Measurements from ENCODE around the gene KDM4E.

KDM4E gene

DNA sequence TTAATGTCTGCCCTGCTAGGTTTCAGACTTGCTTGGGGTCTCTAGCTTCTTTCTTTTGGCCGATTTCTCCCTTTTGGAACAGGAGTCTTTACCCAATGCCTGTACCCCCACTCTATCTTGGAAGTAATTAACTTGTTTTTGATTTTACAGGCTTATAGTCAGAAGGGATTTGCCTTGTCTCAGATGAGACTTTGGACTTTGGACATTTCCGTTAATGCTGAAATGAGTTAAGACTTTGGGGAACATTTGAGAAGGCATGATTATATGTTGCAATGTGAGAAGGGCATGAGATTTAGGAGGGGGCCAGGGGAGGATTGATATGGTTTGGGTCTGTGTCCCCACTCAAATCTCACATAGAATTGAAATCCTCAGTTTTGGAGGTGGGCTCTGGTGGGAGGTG is 29.3 kb downstream of the KDM4E start:
- no peak for DNase-seq

DNA sequence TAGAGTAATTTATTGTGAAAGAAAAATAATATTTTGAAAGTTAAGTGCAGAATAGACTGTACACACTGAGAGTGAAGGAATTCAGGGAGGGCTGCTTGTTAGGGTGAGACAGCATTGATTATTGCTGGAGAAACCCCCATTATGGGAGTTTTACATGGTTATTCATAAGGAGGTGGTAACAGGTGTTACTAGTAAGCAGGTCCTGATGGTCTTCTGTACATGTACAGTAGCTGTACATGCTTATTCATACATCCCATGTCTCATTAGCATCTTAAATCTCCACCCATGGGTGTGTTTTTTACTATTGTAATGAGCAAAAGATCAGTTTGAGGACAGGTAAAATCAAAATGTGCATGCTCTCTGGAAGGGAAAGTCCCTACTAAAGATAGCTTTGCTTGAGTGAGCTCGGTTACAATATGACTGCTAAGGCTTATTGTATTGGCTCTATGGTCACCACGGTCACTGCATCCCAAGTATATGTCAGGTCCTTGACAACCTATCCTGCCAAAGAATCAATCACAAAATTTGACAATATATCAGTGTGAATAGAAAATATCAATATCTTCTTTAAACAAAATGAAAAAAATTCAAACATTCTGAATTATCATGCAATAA is 30.3 kb downstream of the KDM4E start:
- DNase-seq, result no peak

DNA sequence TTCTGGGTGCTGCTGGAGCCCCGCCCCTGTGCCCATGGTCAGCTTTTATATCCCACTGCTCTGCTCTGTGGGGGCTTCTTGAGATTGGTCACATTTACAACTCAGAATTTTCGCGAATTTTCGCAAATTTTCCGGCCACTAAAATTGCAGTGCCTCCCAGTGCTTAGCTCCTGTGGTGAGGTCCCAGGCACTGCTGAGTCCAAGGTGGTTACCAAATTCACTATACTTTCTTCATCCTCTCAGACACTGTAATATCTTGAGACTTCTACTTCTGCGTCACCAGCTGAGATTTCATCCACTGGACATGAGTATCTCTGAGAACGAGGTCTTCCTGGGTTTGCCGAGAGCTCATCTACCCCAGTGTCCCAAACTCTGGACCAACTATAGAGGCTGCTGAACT is 32.9 kb downstream of the KDM4E start:
- no peak for DNase-seq

DNA sequence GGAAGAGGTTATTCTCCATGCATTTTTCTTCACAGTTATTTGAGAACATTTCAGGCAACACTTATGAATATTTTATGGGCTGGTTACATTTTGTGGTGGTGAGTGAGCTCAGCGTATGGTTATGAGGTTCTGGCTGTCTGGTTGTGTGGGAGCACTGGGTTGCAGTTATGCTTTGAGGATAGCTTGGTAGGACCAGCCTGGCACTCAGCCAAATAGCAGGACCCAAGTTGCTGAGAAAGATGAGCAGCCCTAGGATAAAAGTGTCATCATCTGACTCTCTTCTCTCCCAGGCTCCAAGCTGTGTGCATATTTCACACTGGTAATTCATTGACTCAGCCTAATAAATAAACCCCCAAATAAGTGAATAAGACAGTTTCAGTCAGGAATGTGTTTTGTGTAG is 33.6 kb downstream of the KDM4E start:
- no peak for DNase-seq

DNA sequence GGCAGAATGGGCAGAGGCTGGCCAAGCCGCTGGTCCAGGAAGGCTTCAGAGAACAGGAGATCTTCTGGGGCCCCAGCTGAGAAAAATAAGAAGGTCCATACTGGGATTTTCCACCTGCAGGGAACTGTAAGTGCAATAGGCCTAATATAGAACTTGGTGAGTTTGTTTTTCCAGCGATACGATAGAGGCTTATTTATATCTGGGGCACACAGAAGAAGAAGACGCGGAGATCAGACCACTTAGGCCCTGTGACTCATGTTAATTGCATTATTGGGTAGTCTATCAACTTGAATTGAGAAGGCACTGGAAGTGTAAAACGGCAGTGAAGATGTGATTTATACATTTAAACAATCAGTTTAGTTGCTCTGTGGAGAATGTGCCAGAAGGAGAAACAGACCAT is 34.0 kb downstream of the KDM4E start:
- DNase-seq, result no peak

DNA sequence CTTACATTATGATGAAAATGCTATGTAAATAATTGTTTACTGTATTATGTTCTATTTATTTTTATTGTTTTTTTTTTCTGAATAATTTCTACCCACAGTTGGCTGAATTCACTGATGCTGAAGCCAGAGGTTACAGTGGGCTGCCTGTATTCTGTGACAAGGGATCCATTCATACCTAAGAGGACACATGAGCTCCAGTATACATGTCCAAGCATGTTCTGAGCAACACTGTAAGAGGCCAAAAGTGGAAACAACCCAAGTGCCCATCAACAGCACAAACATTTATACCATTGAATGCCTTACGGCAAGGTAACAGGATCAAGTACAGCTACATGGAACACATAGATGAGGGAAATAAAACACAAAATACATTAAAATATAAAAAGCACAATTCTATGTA is 40.3 kb downstream of the KDM4E start:
- peak; percentile 90 for DNase-seq

DNA sequence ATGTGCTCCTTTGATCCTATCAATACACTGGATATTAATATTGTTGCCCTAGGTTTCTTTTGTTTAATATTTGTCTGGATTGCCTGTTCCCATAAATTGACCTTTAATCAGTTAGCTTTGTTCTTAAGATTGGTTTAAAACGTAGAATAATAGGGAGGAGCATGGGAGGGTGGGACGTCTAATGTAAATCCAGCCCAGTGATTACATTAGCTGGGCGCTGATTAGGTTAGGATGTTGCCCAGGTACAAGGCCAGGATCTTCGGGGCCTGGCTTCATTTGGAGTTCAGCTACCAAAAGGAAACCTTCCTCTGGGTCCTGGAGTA is 41.6 kb downstream of the KDM4E start, which contains the start of gene SRSF8:
Gene SRSF8 (plus strand): TSS at position 204 of the 323 bp plus-strand sequence. CDS start 308 bp downstream, outside the sequence.
- peak; percentile 77 for DNase-seq

DNA sequence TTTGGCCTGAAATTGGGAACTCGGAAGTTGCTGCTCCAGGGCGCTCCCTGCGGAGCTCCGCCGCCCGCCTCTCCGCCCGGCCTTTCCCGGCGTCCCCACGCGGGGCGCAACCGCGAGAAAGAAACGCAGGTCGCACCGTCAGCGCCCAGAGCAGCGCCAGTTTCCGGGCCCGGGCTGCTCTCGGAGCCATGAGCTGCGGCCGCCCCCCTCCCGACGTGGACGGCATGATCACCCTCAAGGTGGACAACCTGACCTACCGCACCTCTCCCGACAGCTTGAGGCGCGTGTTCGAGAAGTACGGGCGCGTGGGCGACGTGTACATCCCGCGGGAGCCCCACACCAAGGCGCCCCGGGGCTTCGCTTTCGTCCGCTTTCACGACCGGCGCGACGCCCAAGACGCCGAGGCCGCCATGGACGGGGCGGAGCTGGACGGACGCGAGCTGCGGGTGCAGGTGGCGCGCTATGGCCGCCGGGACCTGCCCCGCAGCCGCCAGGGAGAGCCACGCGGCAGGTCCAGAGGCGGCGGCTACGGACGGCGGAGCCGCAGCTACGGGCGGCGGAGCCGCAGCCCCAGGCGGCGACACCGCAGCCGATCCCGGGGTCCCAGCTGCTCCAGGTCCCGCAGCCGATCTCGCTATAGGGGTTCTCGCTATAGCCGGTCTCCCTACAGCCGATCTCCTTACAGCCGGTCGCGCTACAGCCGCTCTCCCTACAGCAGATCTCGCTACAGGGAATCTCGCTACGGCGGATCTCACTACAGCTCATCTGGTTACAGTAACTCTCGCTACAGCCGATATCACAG is 42.2 kb downstream of the KDM4E start:
- DNase-seq, result peak; percentile 77

DNA sequence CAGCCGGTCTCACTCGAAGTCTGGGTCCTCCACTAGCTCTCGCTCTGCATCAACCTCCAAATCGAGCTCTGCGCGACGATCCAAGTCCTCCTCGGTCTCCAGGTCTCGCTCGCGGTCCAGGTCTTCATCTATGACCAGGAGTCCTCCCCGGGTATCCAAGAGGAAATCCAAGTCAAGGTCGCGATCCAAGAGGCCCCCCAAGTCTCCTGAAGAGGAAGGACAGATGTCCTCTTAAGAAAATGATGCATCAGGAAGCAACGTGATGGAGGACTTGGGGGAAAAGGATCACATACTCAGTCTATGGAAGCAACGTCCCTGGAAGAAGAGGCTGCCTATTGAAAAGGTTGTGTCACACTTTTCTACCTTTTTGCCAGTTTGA is 42.8 kb downstream of the KDM4E start:
- no peak for DNase-seq

DNA sequence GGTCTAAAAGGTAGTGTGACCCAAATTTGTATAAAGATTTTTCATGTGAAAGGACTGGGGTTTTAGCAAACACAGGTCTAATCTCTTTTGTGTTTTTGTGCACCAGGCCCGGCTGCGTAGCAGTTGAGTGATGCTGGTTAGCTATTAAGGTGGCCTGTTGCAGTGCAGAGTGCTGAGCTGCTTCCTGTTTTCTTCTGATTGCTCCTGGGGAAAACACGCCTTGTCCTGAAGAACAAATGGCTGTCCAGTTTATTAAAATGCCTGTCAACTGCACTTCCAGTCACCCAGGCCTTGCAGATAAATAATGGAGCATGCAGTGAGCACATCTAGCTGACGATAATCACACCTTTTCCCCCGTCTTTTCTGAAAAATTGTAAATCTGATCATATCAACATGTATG is 43.5 kb downstream of the KDM4E start:
- peak; percentile 87 for DNase-seq

DNA sequence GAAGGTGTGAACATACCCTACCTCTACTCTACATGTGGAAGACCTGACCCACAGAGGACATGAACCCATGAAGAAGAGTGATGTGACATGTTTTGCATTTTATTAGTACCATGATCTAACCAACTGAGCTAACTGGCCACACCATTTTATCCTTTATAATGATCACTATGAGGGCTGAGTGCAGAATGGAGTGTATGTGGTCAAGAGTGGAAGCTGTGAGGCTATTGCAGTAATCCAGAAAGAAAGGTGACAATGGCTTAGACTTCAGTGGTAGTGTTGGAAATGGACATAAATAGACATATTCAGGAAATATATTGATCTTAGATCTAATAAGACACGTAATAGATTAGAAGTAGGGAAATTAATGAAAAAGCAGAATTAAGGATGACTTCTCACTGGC is 45.4 kb downstream of the KDM4E start:
- no peak for DNase-seq

DNA sequence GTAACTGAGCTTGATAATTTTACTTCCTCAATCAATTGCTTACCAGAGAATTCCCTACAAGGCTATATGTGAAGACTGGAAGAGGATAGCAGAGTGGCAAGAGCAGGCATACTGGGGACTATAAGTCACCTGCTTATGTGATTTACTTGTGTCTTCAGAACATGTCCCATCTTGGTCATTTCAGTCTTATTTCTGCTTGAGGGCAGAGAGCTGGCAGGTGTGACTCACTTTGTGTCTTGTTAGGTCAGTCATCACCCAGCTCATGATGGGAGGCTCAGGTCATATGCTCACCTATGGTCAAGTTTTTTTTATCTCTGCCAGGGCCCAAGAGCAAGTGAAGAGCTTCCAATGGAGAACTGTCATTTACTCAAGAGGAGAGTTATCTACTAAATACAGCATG is 47.9 kb downstream of the KDM4E start:
- DNase-seq, result no peak

DNA sequence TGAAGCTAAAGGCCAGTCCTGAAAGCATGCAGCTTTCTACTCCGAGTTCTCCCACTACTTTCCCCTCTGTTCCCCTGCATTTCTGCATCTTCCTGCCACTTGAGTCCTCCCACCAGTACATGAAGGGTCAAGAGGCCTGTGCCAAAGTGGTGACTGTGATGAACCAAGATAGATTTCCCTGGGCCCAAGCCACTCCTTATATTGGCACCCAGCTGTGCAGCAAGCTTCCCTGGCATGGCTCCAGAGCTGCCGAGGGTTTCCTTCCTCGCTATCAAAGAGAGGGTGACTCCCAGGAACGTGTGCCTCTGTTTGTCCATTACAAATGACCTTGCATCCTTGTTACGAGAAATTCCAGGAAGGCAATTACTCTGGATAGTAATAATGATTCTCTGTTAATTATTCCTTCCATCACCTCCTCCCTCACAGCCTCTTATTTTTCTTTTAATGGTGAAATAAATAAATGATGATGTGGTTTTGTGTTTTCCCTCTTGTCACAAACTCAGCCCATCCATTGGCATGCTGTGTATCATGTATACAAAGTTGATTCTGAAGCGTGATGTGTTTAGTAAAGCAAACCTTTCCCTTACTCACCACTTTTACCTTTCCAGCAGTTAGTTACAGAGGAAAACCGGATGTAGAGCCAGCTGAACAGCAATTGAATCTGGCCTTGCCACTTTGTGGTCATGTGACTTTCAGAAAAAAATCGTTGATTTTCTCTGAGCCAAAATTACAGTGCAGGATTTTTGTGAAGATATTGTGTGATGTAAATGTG is 49.9 kb downstream of the KDM4E start:
- peak; percentile 57 for DNase-seq

DNA sequence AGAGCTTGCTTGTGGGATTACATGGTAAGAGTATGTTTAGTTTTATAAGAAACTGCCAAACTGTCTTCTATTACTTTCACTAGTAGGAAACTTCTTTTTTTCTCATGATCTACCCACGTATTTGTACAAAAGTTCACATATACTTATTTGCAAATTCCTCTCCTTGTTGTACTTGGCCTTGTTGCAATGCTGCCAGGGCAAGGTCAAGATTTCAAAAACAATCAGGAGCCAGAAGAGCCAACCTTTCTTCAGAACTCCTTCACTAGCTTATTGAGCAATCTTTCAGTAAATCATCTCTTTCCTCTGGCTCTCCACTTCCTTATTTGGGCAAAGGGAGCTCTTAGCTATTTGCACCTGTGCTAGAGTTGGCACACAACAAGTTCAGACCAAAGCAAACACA is 51.4 kb downstream of the KDM4E start:
- no peak for DNase-seq

DNA sequence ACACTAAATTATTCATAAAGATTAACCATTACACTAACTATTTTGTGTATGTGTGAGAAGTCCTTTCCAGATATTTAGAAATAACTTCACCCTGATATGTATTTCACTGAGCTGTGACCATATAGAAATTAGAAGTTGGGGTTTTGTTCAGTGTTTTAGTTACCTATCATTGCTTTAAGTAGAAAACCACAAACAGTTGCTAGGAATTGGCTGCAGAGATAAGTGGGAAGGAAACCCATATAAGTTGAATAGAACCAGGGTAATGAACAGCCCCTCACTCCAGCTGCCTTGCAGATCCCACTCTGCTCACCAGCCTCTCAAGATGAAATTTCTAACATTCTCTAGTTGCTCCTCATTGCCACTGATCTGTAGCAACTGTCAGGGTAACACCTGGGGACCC is 51.9 kb downstream of the KDM4E start:
- DNase-seq, result no peak

All from NCI-H1105 (cell line).